DND-41 (cell line): ENCODE results near the gene MGAT5.

Experiments
- ATAC-seq: fragments of 200-7000 bp; cut with Tn5 transposase; 3 replicates; pipeline ENCODE4 v1.9.1; 2021; ENCODE audit warnings: low read depth; ENCODE audit not compliant: insufficient read depth
- DNase-seq: peaks from one replicate; pipeline ENCODE4 v3.0.0-alpha.2; 2020
- H2AFZ ChIP-seq: 2 replicates; pipeline ENCODE4 v1.6.0; 2012; ENCODE audit warnings: low read depth, low read length
- H3K27ac ChIP-seq: 2 replicates; pipeline ENCODE4 v1.5.1; 2012; ENCODE audit warnings: low read length, inconsistent platforms
- H3K27me3 ChIP-seq: fragments of 200-600 bp; sonication (generic); 2 replicates; pipeline ENCODE4 v1.6.0; 2012; ENCODE audit warnings: low read length, mild to moderate bottlenecking, inconsistent platforms; ENCODE audit not compliant: insufficient read depth, poor library complexity
- H3K36me3 ChIP-seq: 2 replicates; pipeline ENCODE4 v1.5.1; 2012; ENCODE audit warnings: low read length, inconsistent platforms; ENCODE audit not compliant: insufficient read depth
- H3K4me1 ChIP-seq: 2 replicates; pipeline ENCODE4 v1.5.1; 2012; ENCODE audit warnings: mild to moderate bottlenecking, low read length; ENCODE audit not compliant: insufficient read depth
- H3K4me2 ChIP-seq: 2 replicates; pipeline ENCODE4 v1.6.0; 2012; ENCODE audit warnings: mild to moderate bottlenecking, moderate library complexity, low read length, inconsistent platforms; ENCODE audit not compliant: insufficient read depth
- H3K4me3 ChIP-seq, 2 experiments: fragments of 200-600 bp in 1 of 2; shearing (Covaris generic) in 1 of 2; 2 replicates each; pipeline ENCODE4 v1.5.1; 2012 to 2016; ENCODE audit warnings: inconsistent platforms in 2 of 2, low read length in 2 of 2, mild to moderate bottlenecking in 2 of 2, low read depth in 1 of 2, moderate library complexity in 1 of 2
- H3K79me2 ChIP-seq: 2 replicates; pipeline ENCODE4 v1.6.0; 2012; ENCODE audit warnings: low read length, inconsistent platforms; ENCODE audit not compliant: insufficient read depth
- H3K9ac ChIP-seq: 2 replicates; pipeline ENCODE4 v1.6.0; 2012; ENCODE audit warnings: low read depth, mild to moderate bottlenecking, inconsistent platforms, low read length, moderate library complexity
- H3K9me3 ChIP-seq: 2 replicates; pipeline ENCODE4 v1.5.1; 2012; ENCODE audit warnings: low read length, moderate library complexity, mild to moderate bottlenecking, inconsistent platforms; ENCODE audit not compliant: insufficient read depth, severe bottlenecking
- H4K20me1 ChIP-seq: 2 replicates; pipeline ENCODE4 v1.6.0; 2012; ENCODE audit warnings: low read length; ENCODE audit not compliant: insufficient read depth
- CTCF ChIP-seq: IDR thresholded peaks from 2 replicates; pipeline ENCODE4 v1.5.1; 2012; ENCODE audit warnings: borderline replicate concordance, low read length, moderate library complexity, mild to moderate bottlenecking; ENCODE audit not compliant: poor library complexity, severe bottlenecking; ENCODE audit errors: extremely low read depth
- EZH2 ChIP-seq: IDR thresholded peaks from 3 replicates; pipeline ENCODE4 v1.6.1; 2012; ENCODE audit warnings: borderline replicate concordance, low read depth, mild to moderate bottlenecking, moderate library complexity, low read length, inconsistent platforms; ENCODE audit not compliant: severe bottlenecking

The MGAT5 gene

DNA sequence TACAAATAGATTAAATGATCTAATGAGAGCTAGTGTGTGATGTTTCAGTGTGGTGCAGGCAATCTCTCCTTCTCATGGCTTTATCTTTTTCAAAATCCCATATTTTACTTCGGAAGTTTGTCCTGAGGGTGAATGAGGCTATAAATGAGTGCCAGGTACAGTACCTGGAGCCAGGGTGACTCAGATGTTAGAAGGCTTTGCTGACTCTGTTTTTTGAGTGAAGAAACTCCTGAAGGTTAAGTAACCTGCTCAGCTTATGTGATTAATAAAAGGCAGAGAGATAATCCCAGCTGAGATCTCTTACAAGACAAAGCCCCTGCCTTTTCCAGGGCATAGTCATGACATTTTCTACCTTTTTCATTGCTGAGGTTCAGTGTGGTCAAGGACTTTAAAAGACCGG, 52.6 kb downstream of the MGAT5 start:
- TF ChIP-seq CTCF (no peak), EZH2 (no peak)
- Histone ChIP-seq H3K4me3 (no peak overlapping the region), H3K27ac (no peak overlapping the region), H4K20me1 (0 out of 2 replicates have a peak, but pooled peaks cover 2% of the 10 kb centered on the region), H3K79me2 (peaks cover 13% of the 10 kb centered on the region), H3K9me3 (no peaks in the 10 kb centered on the region), H3K36me3 (0 out of 2 replicates have a peak, but pooled peaks cover 2% of the 10 kb centered on the region), H3K9ac (no peak overlapping the region), H3K4me2 (no peak overlapping the region), H2AFZ (no peak overlapping the region), H3K4me1 (no peaks in the 10 kb centered on the region), H3K27me3 (no peaks in the 10 kb centered on the region)
- no peak for DNase-seq
- ATAC-seq = no peak

GRCh38 chr2:134307334-134307733, 53.5 kb downstream of the MGAT5 start:
- 0 out of 2 replicates have a peak, but pooled peaks cover 2% of the 10 kb centered on the region for H3K36me3 ChIP-seq
- TF ChIP-seq EZH2 (no peak), CTCF (no peak)
- H3K9me3 ChIP-seq = no peaks in the 10 kb centered on the region
- H3K79me2 ChIP-seq = peaks cover 13% of the 10 kb centered on the region
- H3K9ac ChIP-seq = no peak overlapping the region
- no peak overlapping the region for H3K4me2 ChIP-seq
- no peaks in the 10 kb centered on the region for H3K4me1 ChIP-seq
- DNase-seq (no peak), ATAC-seq (no peak)
- no peak overlapping the region for H3K27ac ChIP-seq
- H4K20me1 ChIP-seq = 0 out of 2 replicates have a peak, but pooled peaks cover 3% of the 10 kb centered on the region
- H2AFZ ChIP-seq = no peak overlapping the region
- H3K4me3 ChIP-seq = no peak overlapping the region
- H3K27me3 ChIP-seq = no peaks in the 10 kb centered on the region

- Histone ChIP-seq H3K9me3 (no peaks in the 10 kb centered on the region), H3K4me2 (no peak overlapping the region), H3K27me3 (no peaks in the 10 kb centered on the region), H4K20me1 (peaks cover 3% of the 10 kb centered on the region; the same call in 1 of the 2 replicates), H3K9ac (no peak overlapping the region), H3K4me3 (no peak overlapping the region), H2AFZ (no peak overlapping the region), H3K36me3 (0 out of 2 replicates have a peak, but pooled peaks cover 2% of the 10 kb centered on the region), H3K79me2 (peaks cover 17% of the 10 kb centered on the region), H3K4me1 (no peaks in the 10 kb centered on the region), H3K27ac (no peak overlapping the region)
- DNase-seq (no peak), ATAC-seq (no peak)
- no peak for TF ChIP-seq CTCF
- TF ChIP-seq EZH2 = no peak
Observed at GRCh38 chr2:134308474-134309385, 54.9 kb downstream of the MGAT5 start.
